Stimulated activated CD4-positive, alpha-beta T cell treated with anti-CD3 and anti-CD28 coated beads, Interleukin-2, amount 100 ng/mL, for 24 hours (primary cell): ENCODE results near the gene FRG1.
"Not testable (repeated sequence)": the region's sequence is repeated elsewhere in the genome, so short reads cannot be mapped to it uniquely, and the experiment has no call there.

Source experiments
- DNase-seq, 2 donors: peaks; one replicate each; pipeline ENCODE4 v3.0.0-alpha.2; 2020

FRG1 gene

DNA sequence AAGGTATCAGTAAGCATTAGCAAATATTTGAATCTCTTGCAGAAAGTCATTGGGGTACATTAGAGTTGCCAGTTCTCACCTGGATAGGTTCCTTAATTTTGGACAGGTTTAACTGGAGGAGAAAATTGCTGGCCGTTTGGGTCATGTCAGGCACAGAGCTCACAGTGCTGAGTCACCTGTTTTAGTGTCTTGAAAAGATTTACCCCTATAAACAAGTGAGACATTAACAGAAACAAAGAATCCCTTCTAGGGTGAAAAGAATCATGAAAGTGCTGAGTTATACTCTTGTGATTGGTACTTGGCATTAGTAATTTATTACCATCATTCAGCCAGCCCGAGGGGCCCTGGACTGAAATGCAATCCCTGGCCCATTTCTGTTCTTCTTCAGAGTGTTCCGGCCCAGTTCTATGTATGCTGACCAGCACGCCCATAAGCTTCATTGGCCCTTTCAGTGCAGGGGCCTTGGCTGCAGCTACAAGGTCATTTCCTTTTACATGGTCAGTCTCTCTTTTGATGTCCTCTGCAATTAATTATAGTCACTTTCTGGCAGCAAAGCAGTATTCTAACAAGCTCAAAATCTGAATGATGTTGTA lies 45.1 kb downstream of the FRG1 start:
- not testable (repeated sequence) for DNase-seq

DNA sequence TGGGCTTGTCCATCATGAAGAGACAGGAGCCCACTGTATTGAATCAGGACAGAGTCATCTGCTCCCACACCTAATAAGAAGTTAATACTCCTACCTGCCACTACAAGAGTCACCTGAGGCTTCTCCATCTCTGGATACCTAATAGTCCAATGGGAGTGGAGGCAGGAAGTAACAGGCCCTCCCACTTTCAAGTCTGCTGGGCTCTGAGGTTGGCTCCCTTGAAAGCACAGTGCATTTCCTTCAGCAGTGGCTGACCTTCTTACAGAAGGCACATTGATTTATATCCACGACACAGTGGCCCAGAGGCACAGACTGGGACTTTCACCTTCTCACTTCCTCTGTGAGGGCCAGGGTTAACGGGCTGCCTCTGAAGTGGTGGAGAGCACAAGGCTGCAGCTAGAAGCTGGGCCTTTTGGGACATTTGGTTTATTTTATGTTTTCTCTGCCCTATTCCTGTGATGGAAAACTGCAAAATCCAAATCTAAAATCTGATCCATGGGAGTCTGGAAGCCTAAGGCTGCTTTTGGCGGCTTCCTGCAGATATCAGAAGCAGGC lies 48.3 kb downstream of the FRG1 start:
- no peak for DNase-seq

DNA sequence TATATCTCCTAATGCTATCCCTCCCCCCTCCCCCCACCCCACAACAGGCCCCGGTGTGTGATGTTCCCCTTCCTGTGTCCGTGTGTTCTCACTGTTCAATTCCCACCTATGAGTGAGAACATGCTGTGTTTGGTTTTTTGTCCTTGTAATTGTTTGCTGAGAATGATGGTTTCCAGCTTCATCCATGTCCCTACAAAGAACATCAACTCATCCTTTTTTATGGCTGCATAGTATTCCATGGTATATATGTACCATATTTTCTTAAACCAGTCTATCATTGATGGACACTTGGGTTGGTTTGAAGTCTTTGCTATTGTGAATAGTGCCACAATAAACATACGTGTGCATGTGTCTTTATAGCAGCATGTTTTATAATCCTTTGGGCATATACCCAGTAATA lies 49.3 kb downstream of the FRG1 start:
- not testable (repeated sequence) for DNase-seq
